Loucy (cell line): Measurements from ENCODE around the gene GLRA3.

Experiments
- H2AFZ ChIP-seq: fragments of 200-600 bp; sonication (generic); 2 replicates; pipeline ENCODE4 v1.6.0; 2016; ENCODE audit warnings: antibody characterized with exemption, mild to moderate bottlenecking, low read length, moderate library complexity
- H3F3A ChIP-seq: fragments of 200-600 bp; 2 replicates; pipeline ENCODE4 v1.6.0; 2016; ENCODE audit warnings: antibody characterized with exemption, low read depth, mild to moderate bottlenecking
- H3K27me3 ChIP-seq: fragments of 200-600 bp; sonication (generic); 2 replicates; pipeline ENCODE4 v1.6.1; 2014; ENCODE audit warnings: low read length, mild to moderate bottlenecking; ENCODE audit not compliant: insufficient read depth, poor library complexity, severe bottlenecking
- H3K36me3 ChIP-seq: fragments of 200-600 bp; sonication (generic); 2 replicates; pipeline ENCODE4 v1.6.1; 2016; ENCODE audit warnings: low read length; ENCODE audit not compliant: insufficient read depth
- H3K4me1 ChIP-seq: fragments of 200-600 bp; sonication (generic); 2 replicates; pipeline ENCODE4 v1.5.1; 2014; ENCODE audit warnings: low read length, mild to moderate bottlenecking; ENCODE audit not compliant: insufficient read depth, poor library complexity, severe bottlenecking
- H3K4me2 ChIP-seq: fragments of 200-600 bp; sonication (generic); 2 replicates; pipeline ENCODE4 v1.6.0; 2014; ENCODE audit warnings: antibody characterized with exemption, low read length, low read depth, mild to moderate bottlenecking; ENCODE audit not compliant: poor library complexity, severe bottlenecking
- H3K4me3 ChIP-seq: fragments of 200-600 bp; sonication (generic); 2 replicates; pipeline ENCODE4 v1.5.1; 2014; ENCODE audit warnings: low read length, mild to moderate bottlenecking, mixed read lengths; ENCODE audit not compliant: poor library complexity, severe bottlenecking
- H3K79me2 ChIP-seq: fragments of 200-600 bp; sonication (generic); 2 replicates; pipeline ENCODE4 v1.6.1; 2014; ENCODE audit warnings: low read length; ENCODE audit not compliant: insufficient read depth
- H3K9ac ChIP-seq: fragments of 200-600 bp; sonication (generic); 2 replicates; pipeline ENCODE4 v1.6.0; 2014; ENCODE audit warnings: mild to moderate bottlenecking, low read depth, low read length, moderate library complexity; ENCODE audit not compliant: poor library complexity, severe bottlenecking
- H3K9me2 ChIP-seq: fragments of 200-600 bp; sonication (generic); replicated peaks from 2 replicates; pipeline ENCODE4 v1.6.1; 2016; ENCODE audit warnings: low read depth, low read length, mixed read lengths
- H3K9me3 ChIP-seq: fragments of 200-600 bp; sonication (generic); 2 replicates; pipeline ENCODE4 v1.6.1; 2014; ENCODE audit warnings: mild to moderate bottlenecking, antibody characterized with exemption, low read length, low read depth; ENCODE audit not compliant: insufficient read depth
- H4K20me1 ChIP-seq: fragments of 200-600 bp; sonication (generic); 2 replicates; pipeline ENCODE4 v1.6.0; 2014; ENCODE audit warnings: antibody characterized with exemption, low read length, mild to moderate bottlenecking; ENCODE audit not compliant: insufficient read depth, poor library complexity, severe bottlenecking
- EZH2phosphoT487 ChIP-seq: fragments of 200-600 bp; IDR thresholded peaks from 2 replicates; pipeline ENCODE4 v1.6.1; 2018; ENCODE audit warnings: antibody characterized with exemption, mild to moderate bottlenecking, moderate library complexity, borderline replicate concordance
- TF ChIP-seq, protein P1 (sequence below): fragments of 200-600 bp; sonication (generic); conservative IDR thresholded peaks from 2 replicates; pipeline ENCODE4 v1.5.1; 2014; ENCODE audit warnings: mild to moderate bottlenecking, antibody characterized with exemption, low read length

Gene GLRA3

DNA sequence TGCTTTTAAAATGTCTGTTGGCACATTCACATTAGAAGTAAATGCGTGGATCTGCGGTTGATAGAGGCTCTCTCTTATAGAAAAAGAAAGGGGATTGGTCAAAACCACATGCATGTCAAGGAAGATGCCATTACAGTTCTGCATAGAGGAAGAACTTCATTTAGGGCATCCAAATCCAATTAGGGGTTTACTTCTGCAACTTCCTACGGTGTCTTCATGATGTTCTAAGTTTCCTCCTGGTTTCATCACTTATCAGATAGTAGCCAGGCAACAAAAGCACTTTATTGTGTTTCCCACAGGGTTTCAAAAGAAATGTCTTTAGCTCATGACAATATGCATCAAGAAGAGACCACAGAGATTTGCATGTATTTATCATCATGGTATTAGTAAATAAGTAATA, 170.8 kb downstream of the GLRA3 start:
- Histone ChIP-seq H3F3A (no peaks in the 10 kb centered on the region), H3K36me3 (no peaks in the 10 kb centered on the region), H3K79me2 (no peaks in the 10 kb centered on the region), H3K9me3 (no peaks in the 10 kb centered on the region), H3K4me1 (no peaks in the 10 kb centered on the region), H3K27me3 (no peaks in the 10 kb centered on the region), H3K9me2 (no peaks in the 10 kb centered on the region), H4K20me1 (no peaks in the 10 kb centered on the region), H3K4me3 (no peak overlapping the region), H2AFZ (no peak overlapping the region), H3K4me2 (no peak overlapping the region), H3K9ac (no peak overlapping the region)
- no peak for TF ChIP-seq EZH2phosphoT487
- TF ChIP-seq, protein P1, sequence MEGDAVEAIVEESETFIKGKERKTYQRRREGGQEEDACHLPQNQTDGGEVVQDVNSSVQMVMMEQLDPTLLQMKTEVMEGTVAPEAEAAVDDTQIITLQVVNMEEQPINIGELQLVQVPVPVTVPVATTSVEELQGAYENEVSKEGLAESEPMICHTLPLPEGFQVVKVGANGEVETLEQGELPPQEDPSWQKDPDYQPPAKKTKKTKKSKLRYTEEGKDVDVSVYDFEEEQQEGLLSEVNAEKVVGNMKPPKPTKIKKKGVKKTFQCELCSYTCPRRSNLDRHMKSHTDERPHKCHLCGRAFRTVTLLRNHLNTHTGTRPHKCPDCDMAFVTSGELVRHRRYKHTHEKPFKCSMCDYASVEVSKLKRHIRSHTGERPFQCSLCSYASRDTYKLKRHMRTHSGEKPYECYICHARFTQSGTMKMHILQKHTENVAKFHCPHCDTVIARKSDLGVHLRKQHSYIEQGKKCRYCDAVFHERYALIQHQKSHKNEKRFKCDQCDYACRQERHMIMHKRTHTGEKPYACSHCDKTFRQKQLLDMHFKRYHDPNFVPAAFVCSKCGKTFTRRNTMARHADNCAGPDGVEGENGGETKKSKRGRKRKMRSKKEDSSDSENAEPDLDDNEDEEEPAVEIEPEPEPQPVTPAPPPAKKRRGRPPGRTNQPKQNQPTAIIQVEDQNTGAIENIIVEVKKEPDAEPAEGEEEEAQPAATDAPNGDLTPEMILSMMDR, result no peak

DNA sequence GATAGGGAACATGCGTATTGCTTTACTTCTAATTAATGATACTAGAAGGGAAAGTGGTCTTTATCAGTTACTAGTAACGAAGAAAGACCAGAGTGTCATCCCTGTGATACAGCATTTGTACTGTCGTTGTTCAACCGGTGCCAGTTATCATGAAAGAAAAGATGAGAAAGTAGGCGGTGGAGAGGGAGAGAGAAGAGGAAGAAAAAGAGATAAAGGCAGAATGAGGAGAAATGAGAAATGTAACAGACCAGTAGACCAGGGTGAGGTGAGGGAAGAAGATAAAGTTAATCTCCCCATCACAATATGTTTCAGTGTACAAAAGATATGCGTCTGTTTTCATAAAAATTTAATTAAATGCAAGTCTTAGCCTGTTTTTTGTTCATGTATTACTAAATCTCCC, 171.6 kb downstream of the GLRA3 start:
- TF ChIP-seq, protein P1, result no peak
- no peak for TF ChIP-seq EZH2phosphoT487
- no peaks in the 10 kb centered on the region for H3F3A ChIP-seq

DNA sequence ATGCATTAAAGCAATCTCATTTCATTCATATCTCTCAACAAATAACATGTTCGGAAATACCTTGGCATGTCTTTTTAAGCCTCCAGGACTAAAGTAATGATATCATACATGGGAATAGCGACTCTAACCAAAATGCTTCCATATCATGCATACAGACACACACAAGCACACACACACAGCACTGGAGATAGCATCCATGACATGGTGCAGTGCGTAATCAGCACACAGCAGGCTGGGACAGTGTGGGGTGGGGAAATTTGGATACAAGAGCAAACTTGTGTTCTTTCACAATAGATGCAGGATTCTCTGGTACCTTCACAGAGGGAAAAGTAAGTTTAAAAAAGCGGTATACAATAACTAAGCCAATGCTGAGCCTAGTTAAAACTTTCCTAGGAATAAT, 174.4 kb downstream of the GLRA3 start:
- H3K4me1 ChIP-seq, result no peaks in the 10 kb centered on the region
- H3K79me2 ChIP-seq, result no peaks in the 10 kb centered on the region
- no peak overlapping the region for H2AFZ ChIP-seq
- H3K9ac ChIP-seq, result no peak overlapping the region
- H3K9me2 ChIP-seq, result no peaks in the 10 kb centered on the region
- TF ChIP-seq EZH2phosphoT487, result no peak
- TF ChIP-seq, protein P1, result no peak
- no peaks in the 10 kb centered on the region for H3K9me3 ChIP-seq
- H4K20me1 ChIP-seq, result no peaks in the 10 kb centered on the region
- H3K36me3 ChIP-seq, result no peaks in the 10 kb centered on the region
- H3K4me2 ChIP-seq, result no peak overlapping the region
- no peaks in the 10 kb centered on the region for H3K27me3 ChIP-seq
- no peaks in the 10 kb centered on the region for H3F3A ChIP-seq
- H3K4me3 ChIP-seq, result no peak overlapping the region

More for the DNA sequence above, 171.6 kb downstream of the GLRA3 start:
- Histone ChIP-seq H3K79me2 (no peaks in the 10 kb centered on the region), H3K27me3 (no peaks in the 10 kb centered on the region), H3K9me2 (no peaks in the 10 kb centered on the region), H4K20me1 (no peaks in the 10 kb centered on the region), H3K4me1 (no peaks in the 10 kb centered on the region), H3K4me2 (no peak overlapping the region), H2AFZ (no peak overlapping the region), H3K4me3 (no peak overlapping the region), H3K9ac (no peak overlapping the region), H3K9me3 (no peaks in the 10 kb centered on the region), H3K36me3 (no peaks in the 10 kb centered on the region)
